Kidney epithelial cell (primary cell): ENCODE results near the gene ADARB1. TPM values are rescaled to one million over a fixed set of nuclear protein-coding genes. Genes with fewer than 3 reads are reported as not detected.

Source experiments
- DNase-seq: peaks from one replicate; pipeline ENCODE4 v3.0.0-alpha.2; 2010; ENCODE audit warnings: low read depth
- H3K27me3 ChIP-seq: 2 replicates; pipeline ENCODE4 v1.6.0; 2011; ENCODE audit warnings: low read length; ENCODE audit not compliant: control insufficient read depth, insufficient read depth
- H3K36me3 ChIP-seq: 2 replicates; pipeline ENCODE4 v1.5.1; 2011; ENCODE audit warnings: low read length; ENCODE audit not compliant: control insufficient read depth, insufficient read depth
- H3K4me3 ChIP-seq: 2 replicates; pipeline ENCODE4 v1.5.1; 2011; ENCODE audit warnings: low read depth, mild to moderate bottlenecking, control low read depth, low read length
- CTCF ChIP-seq: IDR thresholded peaks from 2 replicates; pipeline ENCODE4 v1.5.1; 2011; ENCODE audit warnings: mild to moderate bottlenecking, moderate library complexity, low read length, control low read depth, inconsistent platforms; ENCODE audit not compliant: insufficient read depth, poor library complexity, severe bottlenecking
- total RNA-seq: library from RNA; depleted of rRNA; stranded (reverse); fragments of >200 nt; gene quantifications from 2 replicates; pipeline ENCODE4 v1.2.3, GENCODE V29; 2015

Gene ADARB1
- total RNA-seq, 1 donor from 2014 or later: 6.9 TPM

- no peak overlapping the region for H3K4me3 ChIP-seq
- H3K36me3 ChIP-seq: no peaks in the 10 kb centered on the region
- DNase-seq: no peak
- no peaks in the 10 kb centered on the region for H3K27me3 ChIP-seq
- no peak for TF ChIP-seq CTCF
Observed at GRCh38 chr21:45224189-45224938, 150.0 kb downstream of the ADARB1 start.

- no peak for DNase-seq
- no peak overlapping the region for H3K4me3 ChIP-seq
- TF ChIP-seq CTCF: no peak
- no peaks in the 10 kb centered on the region for H3K27me3 ChIP-seq
- H3K36me3 ChIP-seq: no peaks in the 10 kb centered on the region
Observed at GRCh38 chr21:45225041-45225740, 150.8 kb downstream of the ADARB1 start.

GRCh38 chr21:45225741-45226327, 151.5 kb downstream of the ADARB1 start:
- Histone ChIP-seq H3K4me3 (no peak overlapping the region), H3K27me3 (no peaks in the 10 kb centered on the region), H3K36me3 (no peaks in the 10 kb centered on the region)
- TF ChIP-seq CTCF: no peak
- DNase-seq: no peak

GRCh38 chr21:45226540-45227326, 152.4 kb downstream of the ADARB1 start:
- DNase-seq: no peak

GRCh38 chr21:45227735-45228134, 153.4 kb downstream of the ADARB1 start:
- Histone ChIP-seq H3K36me3 (no peaks in the 10 kb centered on the region), H3K4me3 (no peak overlapping the region), H3K27me3 (peaks cover 3% of the 10 kb centered on the region)
- TF ChIP-seq CTCF: no peak
- DNase-seq: no peak

More at GRCh38 chr21:45226540-45227326, 152.4 kb downstream of the ADARB1 start:
- H3K36me3 ChIP-seq: no peaks in the 10 kb centered on the region
- no peak overlapping the region for H3K4me3 ChIP-seq
- no peaks in the 10 kb centered on the region for H3K27me3 ChIP-seq
- TF ChIP-seq CTCF: no peak
